Esophagus muscularis mucosa (tissue), 4 donors: ENCODE results near the gene PFN3. TPM values are rescaled to one million over a fixed set of nuclear protein-coding genes. Genes with fewer than 3 reads are reported as not detected.
"Not testable (repeated sequence)": the region's sequence is repeated elsewhere in the genome, so short reads cannot be mapped to it uniquely, and the experiment has no call there.

Experiments
- DNase-seq: peaks from one replicate; pipeline ENCODE4 v3.0.0-alpha.2; 2017; ENCODE audit errors: extremely low spot score
- H3K27ac ChIP-seq, 4 donors: fragments of 200-600 bp; sonication (generic); replicated peaks in 1 of 4; 1 replicate in 3 of 4; 2 replicates in 1 of 4; pipeline ENCODE4 v1.5.1; 2016 to 2019; ENCODE audit warnings: mild to moderate bottlenecking in 1 of 4
- H3K27me3 ChIP-seq, 4 donors: fragments of 200-600 bp; sonication (generic); one replicate each; pipeline versions ENCODE4 v1.5.1 to v1.6.0; 2016 to 2019
- H3K36me3 ChIP-seq, 4 donors: fragments of 200-600 bp; sonication (generic); one replicate each; pipeline ENCODE4 v1.5.1; 2016 to 2019
- H3K4me1 ChIP-seq, 4 donors: fragments of 200-600 bp; sonication (generic); one replicate each; pipeline ENCODE4 v1.5.1; 2016 to 2019
- H3K4me3 ChIP-seq, 4 donors: fragments of 200-600 bp; sonication (generic); 1 replicate in 2 of 4; 2 replicates in 2 of 4; pipeline ENCODE4 v1.5.1; 2016 to 2019; ENCODE audit warnings: mild to moderate bottlenecking in 4 of 4, moderate library complexity in 1 of 4
- H3K9me3 ChIP-seq, 4 donors: fragments of 200-600 bp; sonication (generic); 1 replicate in 3 of 4; 2 replicates in 1 of 4; pipeline ENCODE4 v1.5.1; 2016 to 2019
- CTCF ChIP-seq, 3 experiments: fragments of 200-600 bp in 2 of 3; fragments of 450-650 bp in 1 of 3; sonication (generic) in 2 of 3; IDR thresholded peaks; one replicate each; pipeline ENCODE4 v1.5.1; 2017 to 2019; ENCODE audit warnings: antibody characterized with exemption in 3 of 3, mild to moderate bottlenecking in 2 of 3, moderate library complexity in 1 of 3
- EP300 ChIP-seq: sonication (generic); formaldehyde crosslinking; IDR thresholded peaks from one replicate; pipeline ENCODE4 v1.6.1; 2017; ENCODE audit warnings: antibody characterized with exemption
- POLR2A ChIP-seq: fragments of 450-650 bp; IDR thresholded peaks from one replicate; pipeline ENCODE4 v1.6.1; 2017; ENCODE audit warnings: antibody characterized with exemption, moderate library complexity, mild to moderate bottlenecking, low read depth
- POLR2AphosphoS5 ChIP-seq, 2 donors: sonication (generic); formaldehyde crosslinking; IDR thresholded peaks; one replicate each; pipeline ENCODE4 v1.6.1; 2017; ENCODE audit warnings: antibody characterized with exemption in 2 of 2
- WGBS: methylation state at CpG from one replicate; pipeline ENCODE4 v1.1.5; 2018; 5-methylcytosine and 5-hydroxymethylcytosine counted together
- intact Hi-C: fragments of 100-400 bp; cut with DNase I; formaldehyde crosslinking; loops from one replicate; pipeline ENCODE4 v1.15.1; 2023
- total RNA-seq, 4 donors: library from RNA; depleted of rRNA; stranded (reverse); fragments of >200 nt; gene quantifications; one replicate each; pipeline versions ENCODE4 v1.1.0 to v1.2.1, GENCODE V29; 2016

Gene PFN3
- total RNA-seq, 4 donors from 2014 or later = not detected

GRCh38 chr5:177362292-177362609 is 38.2 kb downstream of the PFN3 start:
- 72% methylated on average over 8 of the region's 8 CpGs for WGBS
- Histone ChIP-seq H3K27ac (peak overlapping the region in 1 of 4 donors; percentile 39), H3K27me3 (no peaks in the 10 kb centered on the region), H3K4me1 (peaks cover 34 to 59% (median 46%) of the 10 kb centered on the region in 4 donors), H3K36me3 (no peaks in the 10 kb centered on the region), H3K9me3 (no peaks in the 10 kb centered on the region), H3K4me3 (no peak overlapping the region)
- TF ChIP-seq CTCF (IDR thresholded peaks at IDR 0.05) (no peak), POLR2A (no peak), POLR2AphosphoS5 (IDR thresholded peaks at IDR 0.05) (no peak), EP300 (no peak)
- DNase-seq = no peak
- intact Hi-C loops = no loop called here

- peaks cover 31 to 56% (median 43%) of the 10 kb centered on the region in 4 donors for H3K4me1 ChIP-seq
- H3K36me3 ChIP-seq = no peaks in the 10 kb centered on the region
- 67% methylated on average over 5 of the region's 6 CpGs for WGBS
- no peak overlapping the region for H3K27ac ChIP-seq
- intact Hi-C loops = no loop called here
- H3K27me3 ChIP-seq = no peaks in the 10 kb centered on the region
- no peak overlapping the region for H3K4me3 ChIP-seq
- DNase-seq = no peak
- H3K9me3 ChIP-seq = no peaks in the 10 kb centered on the region
- TF ChIP-seq EP300 = no peak
- TF ChIP-seq CTCF (IDR thresholded peaks at IDR 0.05) = no peak
- TF ChIP-seq POLR2AphosphoS5 (IDR thresholded peaks at IDR 0.05) = no peak
- no peak for TF ChIP-seq POLR2A
Measured at GRCh38 chr5:177361418-177362291, 38.8 kb downstream of the PFN3 start.

GRCh38 chr5:177360740-177361139 is 39.7 kb downstream of the PFN3 start:
- peaks cover 23 to 47% (median 34%) of the 10 kb centered on the region in 4 donors for H3K4me1 ChIP-seq
- DNase-seq, H3K27me3 ChIP-seq, H3K27ac ChIP-seq, H3K9me3 ChIP-seq, intact Hi-C loops, H3K36me3 ChIP-seq, H3K4me3 ChIP-seq: not testable (repeated sequence)
- 85% methylated on average over 7 of the region's 7 CpGs for WGBS

GRCh38 chr5:177359860-177360259 is 40.6 kb downstream of the PFN3 start:
- intact Hi-C loops = no loop called here
- no peaks in the 10 kb centered on the region for H3K36me3 ChIP-seq
- no peaks in the 10 kb centered on the region for H3K27me3 ChIP-seq
- no peaks in the 10 kb centered on the region for H3K9me3 ChIP-seq
- peaks cover 23 to 43% (median 29%) of the 10 kb centered on the region in 4 donors for H3K4me1 ChIP-seq
- TF ChIP-seq EP300 (no peak), POLR2AphosphoS5 (IDR thresholded peaks at IDR 0.05) (no peak), CTCF (IDR thresholded peaks at IDR 0.05) (no peak), POLR2A (no peak)
- no peak for DNase-seq
- 82% methylated on average over 3 of the region's 3 CpGs for WGBS
- no peak overlapping the region for H3K4me3 ChIP-seq
- no peak overlapping the region for H3K27ac ChIP-seq

- H3K4me1 ChIP-seq = peaks cover 23 to 43% (median 28%) of the 10 kb centered on the region in 4 donors
- no peaks in the 10 kb centered on the region for H3K36me3 ChIP-seq
- no peak for TF ChIP-seq POLR2A
- 80% methylated on average over 6 of the region's 6 CpGs for WGBS
- no peaks in the 10 kb centered on the region for H3K9me3 ChIP-seq
- H3K4me3 ChIP-seq = no peak overlapping the region
- no peaks in the 10 kb centered on the region for H3K27me3 ChIP-seq
- H3K27ac ChIP-seq = no peak overlapping the region
- DNase-seq = no peak
- intact Hi-C loops = no loop called here
Measured at GRCh38 chr5:177359451-177359851, 41.0 kb downstream of the PFN3 start.
